Body of pancreas (tissue), 4 donors: ENCODE measurements around the gene NTN5. TPM values are rescaled to one million over a fixed set of nuclear protein-coding genes. Genes with fewer than 3 reads are reported as not detected.

ENCODE experiments used
- ATAC-seq: fragments of 150-250 bp; one replicate; pipeline ENCODE4 v1.9.1; 2016
- DNase-seq, 4 donors: peaks; one replicate each; pipeline ENCODE4 v3.0.0-alpha.2; 2019
- H3K27ac ChIP-seq, 4 donors: fragments of 200-600 bp; sonication (generic); 1 replicate in 3 of 4; 2 replicates in 1 of 4; pipeline versions ENCODE4 v1.5.1 to v1.6.1; 2016 to 2019; ENCODE audit warnings: mild to moderate bottlenecking in 1 of 4, mixed read lengths in 1 of 4, moderate library complexity in 1 of 4
- H3K27me3 ChIP-seq, 2 donors: fragments of 200-600 bp; sonication (generic); one replicate each; pipeline ENCODE4 v1.6.0; 2016; ENCODE audit warnings: mild to moderate bottlenecking in 1 of 2
- H3K36me3 ChIP-seq, 2 donors: fragments of 200-600 bp; sonication (generic); replicated peaks in 1 of 2; 2 replicates each; pipeline ENCODE4 v1.5.1; 2016; ENCODE audit warnings: low read depth in 2 of 2; ENCODE audit not compliant: insufficient read depth in 1 of 2
- H3K4me1 ChIP-seq: fragments of 200-600 bp; sonication (generic); one replicate; pipeline ENCODE4 v1.6.0; 2016
- H3K4me3 ChIP-seq, 2 donors: fragments of 200-600 bp; sonication (generic); 1 replicate in 1 of 2; 2 replicates in 1 of 2; pipeline ENCODE4 v1.5.1; 2016 to 2019
- H3K9me3 ChIP-seq, 3 donors: fragments of 200-600 bp; sonication (generic); 1 replicate in 2 of 3; 2 replicates in 1 of 3; pipeline ENCODE4 v1.5.1; 2016
- CTCF ChIP-seq, 7 experiments: fragments of 450-650 bp in 4 of 7; fragments of 200-600 bp in 3 of 7; sonication (generic) in 3 of 7; IDR thresholded peaks; one replicate each; pipeline ENCODE4 v1.5.1; 2016 to 2019; ENCODE audit warnings: antibody characterized with exemption in 7 of 7
- POLR2A ChIP-seq, 3 donors: fragments of 450-650 bp; IDR thresholded peaks; one replicate each; pipeline ENCODE4 v1.6.1; 2016; ENCODE audit warnings: antibody characterized with exemption in 3 of 3, mild to moderate bottlenecking in 2 of 3
- whole genome bisulfite sequencing, 2 donors: methylation state at CpG; one replicate each; pipeline ENCODE4 v1.1.5; 2017; 5-methylcytosine and 5-hydroxymethylcytosine counted together
- intact Hi-C: fragments of 100-400 bp; cut with DNase I; formaldehyde crosslinking; loops from one replicate; pipeline ENCODE4 v1.15.1; 2023
- total RNA-seq, 2 donors: library from RNA; depleted of rRNA; stranded (reverse); fragments of >200 nt; gene quantifications; one replicate each; pipeline ENCODE4 v1.1.0, GENCODE V29; 2016

NTN5 gene
- total RNA-seq, 2 donors from 2014 or later = not detected

GRCh38 chr19:48676487-48676886 lies 3.7 kb upstream of the NTN5 start:
- Histone ChIP-seq H3K27ac (no peak overlapping the region), H3K27me3 (no peaks in the 10 kb centered on the region), H3K36me3 (no peaks in the 10 kb centered on the region), H3K4me1 (peaks cover 28% of the 10 kb centered on the region), H3K9me3 (no peaks in the 10 kb centered on the region), H3K4me3 (no peak overlapping the region)
- intact Hi-C loops = no loop called here
- TF ChIP-seq CTCF (IDR thresholded peaks at IDR 0.05) (no peak), POLR2A (IDR thresholded peaks at IDR 0.05) (no peak)
- DNase-seq (no peak), ATAC-seq (no peak)
- WGBS, 2 donors = 94 to 97% methylated on average over 9 to 17 of the region's 17 CpGs

GRCh38 chr19:48674921-48675824 lies 2.4 kb upstream of the NTN5 start:
- TF ChIP-seq POLR2A (IDR thresholded peaks at IDR 0.05) = no peak
- TF ChIP-seq CTCF (IDR thresholded peaks at IDR 0.05) = peak; percentile 78 to 91 (median 85)
- intact Hi-C loops = no loop called here
- H3K4me3 ChIP-seq = no peak overlapping the region
- ATAC-seq (peak; percentile 77), DNase-seq (peak; percentile 87 to 91 (median 90))
- no peak overlapping the region for H3K27ac ChIP-seq
- 24 to 26% methylated on average over 21 to 28 of the region's 28 CpGs for WGBS, 2 donors
- no peaks in the 10 kb centered on the region for H3K36me3 ChIP-seq
- peaks cover 28% of the 10 kb centered on the region for H3K4me1 ChIP-seq
- H3K27me3 ChIP-seq = no peaks in the 10 kb centered on the region
- no peaks in the 10 kb centered on the region for H3K9me3 ChIP-seq

- Histone ChIP-seq H3K9me3 (no peaks in the 10 kb centered on the region), H3K27me3 (no peaks in the 10 kb centered on the region), H3K4me1 (peaks cover 28% of the 10 kb centered on the region), H3K36me3 (no peaks in the 10 kb centered on the region), H3K4me3 (no peak overlapping the region), H3K27ac (no peak overlapping the region)
- TF ChIP-seq POLR2A (IDR thresholded peaks at IDR 0.05) (no peak), CTCF (IDR thresholded peaks at IDR 0.05) (no peak)
- DNase-seq (no peak), ATAC-seq (no peak)
- WGBS, 2 donors = 79 to 85% methylated on average over 5 to 18 of the region's 19 CpGs
- intact Hi-C loops = no loop called here
Measured at GRCh38 chr19:48674216-48674809, 1.5 kb upstream of the NTN5 start.

- WGBS, 2 donors = 76 to 81% methylated on average over 25 of the region's 25 CpGs
- intact Hi-C loops = no loop called here
- Histone ChIP-seq H3K4me3 (no peak overlapping the region), H3K9me3 (no peaks in the 10 kb centered on the region), H3K27me3 (no peaks in the 10 kb centered on the region), H3K36me3 (no peaks in the 10 kb centered on the region), H3K27ac (no peak overlapping the region), H3K4me1 (peaks cover 20% of the 10 kb centered on the region)
- DNase-seq (no peak), ATAC-seq (no peak)
- TF ChIP-seq POLR2A (IDR thresholded peaks at IDR 0.05) = no peak
- no peak for TF ChIP-seq CTCF (IDR thresholded peaks at IDR 0.05)
Measured at GRCh38 chr19:48673436-48674100, 751 bp upstream of the NTN5 start.
